Skin epidermis (tissue), 12 donors: ENCODE data around the gene INHBC.

Experiments
- H3K27ac ChIP-seq, 21 experiments: fragments of 200-600 bp; sonication (generic) in 11 of 21; one replicate each; pipeline ENCODE4 v1.5.0; 2020; ENCODE audit warnings: mild to moderate bottlenecking in 3 of 21, inconsistent platforms in 2 of 21, moderate library complexity in 2 of 21
- H3K4me3 ChIP-seq, 7 experiments: fragments of 200-600 bp; sonication (generic) in 2 of 7; one replicate each; pipeline ENCODE4 v1.5.0; 2020; ENCODE audit warnings: inconsistent platforms in 2 of 7, mild to moderate bottlenecking in 2 of 7, moderate library complexity in 1 of 7

Gene INHBC

GRCh38 chr12:57452181-57452936 lies 17.8 kb downstream of the INHBC start:
- Histone ChIP-seq H3K27ac (no peak overlapping the region), H3K4me3 (no peak overlapping the region)

- H3K4me3 ChIP-seq = no peak overlapping the region
- H3K27ac ChIP-seq = no peak overlapping the region
Measured at GRCh38 chr12:57452937-57453509, 18.4 kb downstream of the INHBC start.

GRCh38 chr12:57454213-57454565 lies 19.6 kb downstream of the INHBC start:
- Histone ChIP-seq H3K27ac (no peak overlapping the region), H3K4me3 (no peak overlapping the region)

- peak within 1 kb of the TSS in 1 of 21 experiments; percentile 26 for H3K27ac ChIP-seq
Measured at GRCh38 chr12:57454566-57455373, 20.2 kb downstream of the INHBC start, which contains the start of gene INHBE. Gene INHBE, plus strand, starts transcription at chr12:57455307. Its CDS starts 230 bp downstream, at chr12:57455537.

DNA sequence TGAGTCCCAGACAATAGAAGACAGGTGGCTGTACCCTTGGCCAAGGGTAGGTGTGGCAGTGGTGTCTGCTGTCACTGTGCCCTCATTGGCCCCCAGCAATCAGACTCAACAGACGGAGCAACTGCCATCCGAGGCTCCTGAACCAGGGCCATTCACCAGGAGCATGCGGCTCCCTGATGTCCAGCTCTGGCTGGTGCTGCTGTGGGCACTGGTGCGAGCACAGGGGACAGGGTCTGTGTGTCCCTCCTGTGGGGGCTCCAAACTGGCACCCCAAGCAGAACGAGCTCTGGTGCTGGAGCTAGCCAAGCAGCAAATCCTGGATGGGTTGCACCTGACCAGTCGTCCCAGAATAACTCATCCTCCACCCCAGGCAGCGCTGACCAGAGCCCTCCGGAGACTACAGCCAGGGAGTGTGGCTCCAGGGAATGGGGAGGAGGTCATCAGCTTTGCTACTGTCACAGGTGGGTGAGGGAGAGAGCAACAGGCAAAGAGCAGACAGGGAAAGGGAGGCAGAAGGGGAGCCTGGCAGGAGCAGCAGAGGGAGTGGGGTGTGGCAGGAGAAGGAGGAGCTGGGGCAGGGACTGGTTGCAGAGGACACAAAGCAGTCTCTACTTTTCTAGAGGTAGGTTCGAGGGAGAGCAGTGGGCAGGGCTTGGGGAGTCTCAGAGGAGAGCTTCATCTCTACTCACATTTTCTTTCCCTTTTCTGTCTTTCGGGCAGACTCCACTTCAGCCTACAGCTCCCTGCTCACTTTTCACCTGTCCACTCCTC lies 21.0 kb downstream of the INHBC start:
- no peak overlapping the region for H3K27ac ChIP-seq

More at GRCh38 chr12:57454566-57455373, 20.2 kb downstream of the INHBC start, which contains the start of gene INHBE:
- H3K4me3 ChIP-seq = no peak within 1 kb of the TSS

DNA sequence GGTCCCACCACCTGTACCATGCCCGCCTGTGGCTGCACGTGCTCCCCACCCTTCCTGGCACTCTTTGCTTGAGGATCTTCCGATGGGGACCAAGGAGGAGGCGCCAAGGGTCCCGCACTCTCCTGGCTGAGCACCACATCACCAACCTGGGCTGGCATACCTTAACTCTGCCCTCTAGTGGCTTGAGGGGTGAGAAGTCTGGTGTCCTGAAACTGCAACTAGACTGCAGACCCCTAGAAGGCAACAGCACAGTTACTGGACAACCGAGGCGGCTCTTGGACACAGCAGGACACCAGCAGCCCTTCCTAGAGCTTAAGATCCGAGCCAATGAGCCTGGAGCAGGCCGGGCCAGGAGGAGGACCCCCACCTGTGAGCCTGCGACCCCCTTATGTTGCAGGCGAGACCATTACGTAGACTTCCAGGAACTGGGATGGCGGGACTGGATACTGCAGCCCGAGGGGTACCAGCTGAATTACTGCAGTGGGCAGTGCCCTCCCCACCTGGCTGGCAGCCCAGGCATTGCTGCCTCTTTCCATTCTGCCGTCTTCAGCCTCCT lies 21.6 kb downstream of the INHBC start:
- peak overlapping the region in 1 of 21 experiments; percentile 26 for H3K27ac ChIP-seq
- no peak overlapping the region for H3K4me3 ChIP-seq

More for the DNA sequence above, 21.0 kb downstream of the INHBC start:
- H3K4me3 ChIP-seq = no peak overlapping the region

GRCh38 chr12:57456737-57457490 lies 22.3 kb downstream of the INHBC start:
- peak overlapping the region in 1 of 21 experiments; percentile 92 for H3K27ac ChIP-seq
- H3K4me3 ChIP-seq = no peak overlapping the region

DNA sequence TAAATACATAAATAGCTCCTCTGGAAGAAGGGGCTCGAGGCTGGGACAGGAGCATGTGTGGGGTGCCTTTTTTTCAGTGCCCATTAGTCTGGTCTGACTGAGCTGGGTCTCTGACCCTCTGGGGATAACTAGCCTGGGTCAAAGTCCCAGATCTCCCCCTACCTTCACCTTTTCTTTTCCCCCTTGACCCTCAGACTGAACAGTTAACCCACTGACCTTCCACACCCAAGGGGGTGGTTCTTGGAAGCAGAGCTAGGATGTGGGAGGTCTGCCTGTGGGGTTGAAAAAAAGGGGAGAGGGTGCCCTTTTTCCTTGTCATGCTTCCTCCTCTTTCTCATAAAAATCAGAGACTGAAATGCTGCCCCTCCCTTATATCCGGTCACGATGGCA lies 24.1 kb downstream of the INHBC start:
- peak overlapping the region; percentile 44 to 60 (median 54) for H3K4me3 ChIP-seq
- peak overlapping the region in 20 of 21 experiments; percentile 48 to 92 (median 76) for H3K27ac ChIP-seq

DNA sequence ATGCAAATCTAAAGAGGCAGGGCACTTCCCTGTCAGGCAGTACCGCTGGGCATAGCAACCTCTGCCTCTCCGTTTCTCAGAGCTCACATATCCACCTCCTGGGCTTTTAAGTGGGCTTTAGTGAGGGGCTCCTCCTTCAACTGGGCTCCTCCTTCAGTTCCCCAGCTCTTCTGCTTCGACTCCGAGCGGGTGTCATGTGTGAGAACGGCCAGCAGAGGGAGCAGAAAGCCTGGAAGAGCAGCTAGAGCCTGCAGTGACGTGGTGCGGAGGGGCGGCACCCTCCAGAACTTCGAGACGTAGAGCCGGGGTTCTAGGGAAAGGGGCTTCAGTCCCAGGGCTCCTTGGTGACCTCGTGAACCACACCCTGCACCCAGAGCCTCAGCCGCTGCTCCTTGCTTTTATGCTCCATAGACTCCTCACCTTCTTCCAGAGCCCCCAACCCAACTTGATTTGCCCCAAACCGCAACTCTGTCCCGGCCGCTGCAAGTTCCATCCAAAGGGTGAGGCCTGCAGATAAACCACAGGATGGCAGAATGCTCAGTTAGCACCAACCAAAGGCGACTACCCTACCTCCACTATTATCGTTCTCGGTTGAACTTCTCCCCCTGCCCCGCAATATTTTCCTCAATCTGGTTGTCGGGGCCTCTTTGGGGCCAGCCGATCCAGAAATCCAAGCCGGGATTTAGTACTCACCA lies 24.6 kb downstream of the INHBC start:
- Histone ChIP-seq H3K27ac (peak overlapping the region; percentile 25 to 92 (median 75)), H3K4me3 (peak overlapping the region; percentile 44 to 60 (median 54))

DNA sequence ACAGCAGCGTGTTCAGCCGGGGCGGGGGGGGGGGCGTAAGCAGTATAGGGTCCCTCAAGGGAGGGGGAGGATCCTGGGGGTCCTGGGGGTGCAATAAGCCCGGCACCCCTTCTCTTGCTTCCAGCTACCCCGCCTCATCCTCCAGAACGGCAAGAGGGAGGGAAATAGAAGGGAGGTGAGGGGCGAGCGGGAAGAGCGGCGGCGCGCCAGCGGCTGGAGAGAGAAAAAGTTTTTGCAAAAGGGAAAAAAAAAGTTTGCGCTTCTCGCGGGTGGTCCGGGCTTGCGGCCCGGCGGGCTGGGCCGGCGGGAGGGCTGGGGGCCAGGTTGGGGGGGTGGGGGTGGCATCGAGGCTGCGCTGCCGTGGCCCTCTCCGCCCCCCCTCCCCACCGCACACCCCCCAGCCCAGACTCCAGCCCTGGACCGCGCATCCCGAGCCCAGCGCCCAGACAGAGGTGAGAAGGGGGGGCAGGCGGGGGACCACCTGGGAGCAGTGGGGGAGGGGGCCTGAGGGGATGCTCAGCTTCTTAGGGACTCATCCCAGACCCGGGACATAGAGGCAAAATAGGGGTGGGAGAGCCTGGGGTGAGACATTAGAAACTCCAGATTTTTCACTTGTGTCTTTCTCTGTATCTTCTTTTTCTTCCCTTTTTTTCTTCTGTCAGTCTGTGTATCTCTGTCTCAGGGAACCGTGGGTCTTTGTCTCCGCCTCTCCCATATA lies 25.3 kb downstream of the INHBC start, which contains the start of gene GLI1:
Gene GLI1 (plus strand): TSS at position 36 of the 718 bp plus-strand sequence. CDS start 3,907 bp downstream, outside the sequence.
- Histone ChIP-seq H3K27ac (peak within 1 kb of the TSS; percentile 25 to 92 (median 75)), H3K4me3 (peak within 1 kb of the TSS; percentile 44 to 60 (median 54))

GRCh38 chr12:57460468-57460784 lies 25.8 kb downstream of the INHBC start:
- H3K27ac ChIP-seq = peak overlapping the region in 8 of 21 experiments; percentile 42 to 92 (median 70)
- peak overlapping the region in 6 of 7 experiments; percentile 44 to 60 (median 54) for H3K4me3 ChIP-seq

DNA sequence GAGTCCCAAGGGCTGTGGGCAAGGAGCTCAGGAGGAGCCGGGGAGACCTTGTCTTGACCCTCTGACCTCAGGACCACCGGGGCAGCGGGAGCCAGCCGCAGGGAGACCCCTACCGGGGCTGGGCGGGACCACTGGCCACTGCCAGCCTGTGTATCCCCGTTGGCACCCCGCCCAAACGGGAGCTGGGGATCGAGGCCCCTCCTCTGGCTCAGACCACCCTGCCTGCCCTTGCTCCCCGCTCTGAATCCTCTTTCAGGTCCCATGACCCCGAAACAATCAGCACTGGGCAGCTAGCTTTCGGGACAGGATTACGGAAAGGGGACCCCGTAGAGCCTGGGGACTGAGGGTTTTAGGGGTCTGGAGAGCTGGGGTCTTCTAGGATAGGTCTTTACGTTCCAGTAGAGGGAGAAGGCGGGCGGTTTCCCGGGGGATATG lies 26.3 kb downstream of the INHBC start:
- peak overlapping the region; percentile 46 to 60 (median 49) for H3K4me3 ChIP-seq
- peak overlapping the region in 9 of 21 experiments; percentile 2 to 92 (median 64) for H3K27ac ChIP-seq

DNA sequence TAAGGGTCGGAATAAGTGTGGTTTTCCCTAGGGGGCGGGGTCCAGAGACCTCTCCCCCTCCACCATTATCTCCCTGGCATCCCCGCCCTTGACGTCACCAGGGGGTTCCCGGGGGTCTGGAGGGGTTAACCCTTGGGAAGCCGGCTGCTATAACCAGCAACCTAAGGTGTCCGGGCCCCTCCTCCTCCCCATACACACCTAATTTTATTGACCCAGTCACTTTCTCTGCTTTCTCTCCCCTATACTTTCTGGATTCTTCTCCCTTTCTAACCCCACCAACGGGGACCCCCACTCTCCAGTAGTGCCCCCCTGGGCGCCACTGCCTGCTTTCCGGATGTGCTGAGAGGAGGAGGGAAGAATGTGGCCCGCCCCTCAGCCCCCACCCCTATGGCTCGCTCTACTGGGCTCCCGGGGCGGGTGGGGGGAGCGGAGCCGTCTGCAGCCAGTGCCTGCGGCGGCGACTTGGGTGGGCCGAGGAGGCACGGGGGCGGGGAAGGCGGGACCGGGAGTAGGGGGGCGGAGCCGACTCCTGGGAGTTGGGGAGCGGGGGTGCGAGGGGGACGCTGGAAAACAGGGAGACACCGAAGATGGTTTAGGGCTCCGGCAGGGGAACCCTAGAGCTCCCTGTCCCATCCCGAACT lies 26.8 kb downstream of the INHBC start:
- H3K27ac ChIP-seq = peak overlapping the region in 16 of 21 experiments; percentile 14 to 92 (median 46)

DNA sequence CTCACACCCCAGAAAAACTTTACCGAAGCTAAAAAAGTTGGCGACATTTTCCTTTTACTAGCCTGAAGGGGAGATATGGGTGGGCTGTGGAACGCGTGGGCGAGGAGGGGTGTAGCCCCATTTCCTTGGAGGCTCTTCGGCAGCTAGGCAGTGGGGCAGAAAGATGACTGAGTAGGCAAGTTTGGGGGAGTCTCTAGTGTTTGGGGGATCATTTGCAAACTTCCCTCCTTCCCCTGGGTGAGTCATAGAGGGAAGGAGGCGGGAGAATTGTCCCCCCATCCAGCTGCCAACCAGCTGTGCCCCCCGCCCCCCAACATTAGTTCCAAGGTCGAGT lies 27.3 kb downstream of the INHBC start:
- Histone ChIP-seq H3K4me3 (peak overlapping the region; percentile 46 to 60 (median 49)), H3K27ac (peak overlapping the region in 18 of 21 experiments; percentile 11 to 92 (median 42))

More for the DNA sequence above, 26.8 kb downstream of the INHBC start:
- peak overlapping the region; percentile 46 to 60 (median 49) for H3K4me3 ChIP-seq

DNA sequence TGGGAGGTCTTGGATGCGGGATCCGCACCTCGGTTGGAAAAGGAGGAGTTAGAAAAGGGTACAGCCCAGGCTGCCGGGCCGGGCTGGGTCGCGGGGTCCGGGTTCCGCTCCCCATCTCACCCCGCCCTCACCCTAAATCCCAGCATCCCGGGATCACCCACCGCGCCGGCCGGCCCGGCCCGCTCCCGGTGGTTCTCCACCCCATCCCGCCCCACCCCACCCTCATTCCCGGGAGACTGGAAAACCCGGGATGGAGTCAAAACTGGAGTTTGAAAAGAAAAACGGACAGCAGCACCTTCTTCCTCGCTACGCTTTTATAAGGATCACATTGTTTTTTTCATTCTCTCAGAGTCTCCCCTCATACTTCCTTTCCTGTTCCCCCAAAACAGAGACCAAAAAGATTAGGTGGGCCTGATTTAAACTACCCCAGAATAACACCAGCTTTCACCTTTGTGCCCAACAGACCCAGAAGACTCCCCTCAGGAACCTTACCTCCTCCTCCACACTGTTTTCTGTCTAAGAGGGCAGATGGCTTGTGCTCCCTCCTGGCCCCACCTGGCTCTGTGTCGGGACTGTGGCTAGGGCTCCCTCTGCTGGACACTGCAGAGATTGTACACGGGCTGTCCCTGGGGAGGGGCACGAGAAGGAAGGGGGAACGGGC lies 27.8 kb downstream of the INHBC start:
- H3K27ac ChIP-seq = peak overlapping the region in 18 of 21 experiments; percentile 11 to 92 (median 42)

DNA sequence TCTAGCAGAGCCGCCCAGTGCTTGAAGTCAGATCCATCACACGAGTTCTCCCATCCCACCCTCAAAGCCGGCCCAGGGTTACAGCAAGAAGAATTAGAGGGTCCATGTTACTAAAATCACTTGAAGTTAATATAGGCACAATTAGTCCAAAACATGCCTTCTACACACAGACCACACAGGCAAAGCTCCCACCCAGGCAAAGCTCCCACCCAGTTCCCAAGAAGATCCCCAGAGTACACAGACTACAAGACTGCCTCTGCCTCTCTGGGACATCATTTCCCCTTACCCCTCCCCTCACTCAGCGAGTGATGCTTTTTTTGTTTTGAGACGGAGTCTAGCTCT lies 28.3 kb downstream of the INHBC start:
- H3K4me3 ChIP-seq = peak overlapping the region in 3 of 7 experiments; percentile 49 to 59 (median 58)
- peak overlapping the region in 3 of 21 experiments; percentile 42 to 92 (median 73) for H3K27ac ChIP-seq

More for the DNA sequence above, 27.8 kb downstream of the INHBC start:
- H3K4me3 ChIP-seq = peak overlapping the region; percentile 46 to 60 (median 49)
